ENCODE measurements around the gene USF3.
A peak's percentile ranks its signal among the peaks of the same experiment; 100 is the strongest.

The USF3 gene, protein sequence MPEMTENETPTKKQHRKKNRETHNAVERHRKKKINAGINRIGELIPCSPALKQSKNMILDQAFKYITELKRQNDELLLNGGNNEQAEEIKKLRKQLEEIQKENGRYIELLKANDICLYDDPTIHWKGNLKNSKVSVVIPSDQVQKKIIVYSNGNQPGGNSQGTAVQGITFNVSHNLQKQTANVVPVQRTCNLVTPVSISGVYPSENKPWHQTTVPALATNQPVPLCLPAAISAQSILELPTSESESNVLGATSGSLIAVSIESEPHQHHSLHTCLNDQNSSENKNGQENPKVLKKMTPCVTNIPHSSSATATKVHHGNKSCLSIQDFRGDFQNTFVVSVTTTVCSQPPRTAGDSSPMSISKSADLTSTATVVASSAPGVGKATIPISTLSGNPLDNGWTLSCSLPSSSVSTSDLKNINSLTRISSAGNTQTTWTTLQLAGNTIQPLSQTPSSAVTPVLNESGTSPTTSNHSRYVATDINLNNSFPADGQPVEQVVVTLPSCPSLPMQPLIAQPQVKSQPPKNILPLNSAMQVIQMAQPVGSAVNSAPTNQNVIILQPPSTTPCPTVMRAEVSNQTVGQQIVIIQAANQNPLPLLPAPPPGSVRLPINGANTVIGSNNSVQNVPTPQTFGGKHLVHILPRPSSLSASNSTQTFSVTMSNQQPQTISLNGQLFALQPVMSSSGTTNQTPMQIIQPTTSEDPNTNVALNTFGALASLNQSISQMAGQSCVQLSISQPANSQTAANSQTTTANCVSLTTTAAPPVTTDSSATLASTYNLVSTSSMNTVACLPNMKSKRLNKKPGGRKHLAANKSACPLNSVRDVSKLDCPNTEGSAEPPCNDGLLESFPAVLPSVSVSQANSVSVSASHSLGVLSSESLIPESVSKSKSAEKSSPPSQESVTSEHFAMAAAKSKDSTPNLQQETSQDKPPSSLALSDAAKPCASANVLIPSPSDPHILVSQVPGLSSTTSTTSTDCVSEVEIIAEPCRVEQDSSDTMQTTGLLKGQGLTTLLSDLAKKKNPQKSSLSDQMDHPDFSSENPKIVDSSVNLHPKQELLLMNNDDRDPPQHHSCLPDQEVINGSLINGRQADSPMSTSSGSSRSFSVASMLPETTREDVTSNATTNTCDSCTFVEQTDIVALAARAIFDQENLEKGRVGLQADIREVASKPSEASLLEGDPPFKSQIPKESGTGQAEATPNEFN (N-terminal part only)

DNA sequence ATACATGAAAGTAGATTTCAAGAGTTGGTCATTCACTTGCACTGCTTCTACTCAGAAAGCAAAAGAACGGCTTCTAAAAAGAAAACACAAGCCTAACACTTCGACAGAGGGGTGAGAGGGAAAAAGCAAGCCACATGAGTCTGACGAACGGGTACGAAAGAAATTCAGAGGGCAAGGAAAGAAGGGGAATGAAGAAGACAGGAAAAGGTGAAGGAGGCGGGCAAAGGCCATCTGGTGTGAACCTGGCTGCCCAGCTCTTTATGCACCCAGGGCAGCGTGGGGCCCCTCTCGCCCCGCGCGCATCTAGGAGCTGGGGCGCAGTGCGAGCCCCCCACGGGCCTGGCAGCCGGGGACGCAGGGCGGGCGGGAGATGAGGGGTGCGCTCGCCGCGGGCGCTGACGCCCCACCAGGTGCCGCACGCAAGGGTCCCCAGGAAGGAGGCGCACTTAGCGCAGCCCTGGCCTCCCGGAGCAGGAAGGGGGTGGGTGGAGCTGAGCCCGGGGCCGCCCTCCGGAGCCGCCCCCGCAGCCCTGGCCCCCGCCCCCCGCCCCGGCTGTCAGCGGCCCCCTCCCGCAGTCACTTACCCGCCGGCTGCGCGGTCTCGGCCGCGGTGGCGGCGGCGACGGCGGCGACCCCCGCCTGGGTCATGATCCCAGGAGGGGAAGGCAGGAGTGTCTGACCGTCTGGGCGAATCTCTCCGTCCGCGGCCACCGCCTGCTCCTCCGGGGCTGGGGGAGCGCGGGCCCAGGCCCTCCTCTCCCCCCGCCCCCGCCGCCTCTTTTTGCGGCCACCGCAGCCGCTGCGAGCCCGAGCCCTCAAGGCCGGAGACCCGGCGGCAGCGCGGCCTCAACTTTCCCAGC is at the start of gene USF3:
Gene USF3 (minus strand): TSS at position 857 of the 860 bp plus-strand sequence. CDS start 21,764 bp downstream, outside the sequence.
- Histone ChIP-seq H3K79me2 (ENCODE audit: insufficient read depth, low read length) (no peaks in the 10 kb centered on the region), H3K27me3 (ENCODE audit: insufficient read depth, low read length) (no peaks in the 10 kb centered on the region), H3K9me3 (ENCODE audit: low read length) (no peaks in the 10 kb centered on the region), H2AFZ (ENCODE audit: low read length) (peak within 1 kb of the TSS; percentile 39; the same call in 1 of the 2 replicates), H3F3A (ENCODE audit: insufficient read depth, low read length) (no peaks in the 10 kb centered on the region), H4K20me1 (ENCODE audit: insufficient read depth, low read length) (no peaks in the 10 kb centered on the region), H3K4me3 (ENCODE audit: low read depth, low read length, poor library complexity, severe bottlenecking) (peak within 1 kb of the TSS; percentile 84), H3K9ac (ENCODE audit: low read length) (peak within 1 kb of the TSS; percentile 87), H3K36me3 (ENCODE audit: insufficient read depth, low read length) (no peaks in the 10 kb centered on the region), H3K9me2 (ENCODE audit: low read depth, low read length) (no peaks in the 10 kb centered on the region), H3K4me1 (ENCODE audit: insufficient read depth, low read length, severe bottlenecking) (peaks cover 40% of the 10 kb centered on the region), H3K4me2 (ENCODE audit: low read length) (peak within 1 kb of the TSS; percentile 97), H3K27ac (ENCODE audit: low read depth, low read length, poor library complexity, severe bottlenecking) (peak within 1 kb of the TSS; percentile 63)
- TF ChIP-seq CTCF (IDR thresholded peaks at IDR 0.05; ENCODE audit: low read length) = peak; percentile 49; the same call in 1 of the 2 replicates
- TF ChIP-seq EZH2 (IDR thresholded peaks at IDR 0.05; ENCODE audit: borderline replicate concordance, low read length) = no peak

DNA sequence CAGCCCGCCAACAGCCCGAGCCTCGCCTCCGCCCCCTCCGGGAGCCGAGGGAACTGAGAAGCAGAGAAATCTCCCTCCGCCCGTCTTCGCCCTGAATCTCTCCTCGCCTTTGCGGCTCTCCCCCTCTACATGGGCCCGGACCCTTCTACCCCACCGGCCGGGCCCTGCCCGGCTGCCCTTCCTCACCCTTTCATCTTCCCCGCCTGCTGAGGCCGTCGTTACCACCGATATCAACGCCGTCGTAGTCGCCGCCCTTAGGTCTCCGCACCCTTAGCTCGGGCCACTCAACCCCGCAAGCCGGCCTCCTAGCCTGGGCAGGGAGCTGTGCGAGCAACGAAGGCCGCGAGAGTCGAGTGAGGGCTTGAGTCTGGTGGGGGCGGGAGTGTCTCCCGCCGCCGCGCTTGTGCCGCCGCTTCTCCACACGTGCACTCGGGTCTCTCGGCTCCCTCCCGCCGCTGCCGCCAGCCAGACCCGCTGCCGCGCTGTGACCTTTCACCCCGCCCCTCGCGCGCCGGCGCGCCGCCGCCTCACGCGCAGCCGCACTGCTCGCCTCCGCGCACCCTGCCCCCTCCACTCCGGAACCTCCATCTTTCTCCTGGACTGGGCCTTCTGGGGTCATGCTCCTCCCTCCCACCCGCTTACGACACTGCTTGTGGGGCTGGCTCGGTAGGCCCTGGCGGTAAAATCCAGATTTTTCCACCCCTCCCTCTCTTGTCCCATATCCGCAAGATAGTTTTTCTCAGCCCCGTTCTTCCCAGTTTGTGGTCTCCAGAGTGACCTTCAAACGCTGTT is 49.5 kb upstream of the USF3 start, which contains the start of gene NAA50:
Gene NAA50 (minus strand): TSS at position 494 of the 792 bp plus-strand sequence. CDS start 300 bp downstream, at position 194.
- no peaks in the 10 kb centered on the region for H3K9me3 ChIP-seq (ENCODE audit: low read length)
- no peak for TF ChIP-seq CTCF (IDR thresholded peaks at IDR 0.05; ENCODE audit: low read length)
- peak within 1 kb of the TSS; percentile 98 for H3K27ac ChIP-seq (ENCODE audit: low read depth, low read length, poor library complexity, severe bottlenecking)
- peak within 1 kb of the TSS; percentile 93 for H3K4me2 ChIP-seq (ENCODE audit: low read length)
- H2AFZ ChIP-seq (ENCODE audit: low read length) = 0 out of 2 replicates have a peak within 1 kb of the TSS, but pooled peaks have one; percentile 38
- no peaks in the 10 kb centered on the region for H3K27me3 ChIP-seq (ENCODE audit: insufficient read depth, low read length)
- H3K79me2 ChIP-seq (ENCODE audit: insufficient read depth, low read length) = peaks cover 86% of the 10 kb centered on the region
- no peaks in the 10 kb centered on the region for H3F3A ChIP-seq (ENCODE audit: insufficient read depth, low read length)
- no peaks in the 10 kb centered on the region for H4K20me1 ChIP-seq (ENCODE audit: insufficient read depth, low read length)
- H3K9me2 ChIP-seq (ENCODE audit: low read depth, low read length) = no peaks in the 10 kb centered on the region
- H3K36me3 ChIP-seq (ENCODE audit: insufficient read depth, low read length) = peaks cover 19% of the 10 kb centered on the region
- peak within 1 kb of the TSS; percentile 98 for H3K9ac ChIP-seq (ENCODE audit: low read length)
- peaks cover 65% of the 10 kb centered on the region for H3K4me1 ChIP-seq (ENCODE audit: insufficient read depth, low read length, severe bottlenecking)
- peak within 1 kb of the TSS; percentile 98 for H3K4me3 ChIP-seq (ENCODE audit: low read depth, low read length, poor library complexity, severe bottlenecking)

Data from OCI-LY1 (cell line).